Measurements from ENCODE around the gene SIRT6.
"Not testable (repeated sequence)": the region's sequence is repeated elsewhere in the genome, so short reads cannot be mapped to it uniquely, and the experiment has no call there.

SIRT6 gene

DNA sequence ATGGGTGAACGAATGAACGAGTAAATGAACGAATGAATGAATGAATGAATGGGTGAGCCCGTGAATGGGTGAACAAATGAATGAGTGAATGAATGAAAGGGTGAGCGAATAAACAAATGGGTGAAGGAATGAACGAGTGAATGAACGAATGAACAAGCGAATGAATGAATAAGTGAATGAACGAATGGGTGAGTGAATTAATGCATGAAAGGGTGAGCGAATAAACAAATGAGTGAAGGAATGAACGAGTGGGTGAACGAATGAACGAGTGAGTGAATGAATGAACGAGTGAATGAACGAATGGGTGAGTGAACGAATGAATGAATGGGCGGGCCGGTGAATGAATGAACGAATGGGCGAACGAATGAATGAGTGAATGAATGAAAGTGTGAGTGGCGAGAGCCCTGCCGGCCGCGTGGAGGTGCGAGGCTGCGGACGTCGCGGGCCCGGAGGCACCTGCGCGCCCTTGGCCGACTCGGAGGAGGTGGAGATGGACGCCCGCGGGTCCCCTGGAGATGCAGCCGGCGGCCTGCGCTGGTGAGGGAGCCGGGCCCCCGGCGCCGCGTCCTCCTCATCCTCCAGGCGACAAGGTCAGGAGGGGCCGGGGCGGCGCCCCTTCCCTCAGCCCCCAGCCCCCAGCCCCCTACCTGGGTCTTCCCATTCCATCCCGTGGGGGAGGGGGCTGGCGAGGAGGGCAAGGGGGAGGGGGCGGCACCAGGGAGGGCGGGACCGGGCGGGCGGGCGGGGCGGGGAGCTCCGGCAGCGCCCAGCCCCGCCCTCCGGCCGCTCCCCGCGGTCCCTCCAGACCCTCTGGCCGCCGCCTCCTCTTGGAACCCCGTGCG is 15.5 kb upstream of the SIRT6 start:
- H3K9ac ChIP-seq (ENCODE audit: low read length), result no peak overlapping the region
- H3K4me3 ChIP-seq (ENCODE audit: low read length), result no peak overlapping the region
- H3K9me3 ChIP-seq (ENCODE audit: control insufficient read depth, low read length), result no peaks in the 10 kb centered on the region
- H3K36me3 ChIP-seq (ENCODE audit: control insufficient read depth, insufficient read depth, low read length), result no peaks in the 10 kb centered on the region
- H3K4me1 ChIP-seq (ENCODE audit: control insufficient read depth, insufficient read depth, low read length), result no peaks in the 10 kb centered on the region
- peaks cover 28% of the 10 kb centered on the region for H3K27me3 ChIP-seq (ENCODE audit: control insufficient read depth, insufficient read depth, low read length)

DNA sequence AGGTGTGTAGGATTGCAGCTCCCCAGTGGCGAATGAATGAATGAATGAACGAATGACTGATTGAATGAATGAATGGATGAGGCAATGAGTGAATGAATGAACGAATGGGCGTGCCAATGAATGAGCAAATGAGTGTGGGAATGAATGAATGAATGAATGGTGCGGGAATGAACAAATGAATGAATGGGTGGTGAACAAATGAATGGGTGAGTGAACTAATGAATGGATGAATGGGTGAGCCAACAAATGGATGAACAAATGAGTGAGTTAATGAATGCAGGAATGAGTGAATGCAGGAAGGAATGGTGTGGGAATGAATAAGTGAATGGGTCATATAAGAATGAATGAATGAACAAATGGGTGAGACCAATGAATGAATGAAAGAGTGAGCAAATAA is 14.9 kb upstream of the SIRT6 start:
- H3K36me3 ChIP-seq (ENCODE audit: control insufficient read depth, insufficient read depth, low read length), result no peaks in the 10 kb centered on the region
- no peaks in the 10 kb centered on the region for H3K9me3 ChIP-seq (ENCODE audit: control insufficient read depth, low read length)
- no peak overlapping the region for H3K4me3 ChIP-seq (ENCODE audit: low read length)
- H3K27me3 ChIP-seq (ENCODE audit: control insufficient read depth, insufficient read depth, low read length), result peaks cover 28% of the 10 kb centered on the region
- H3K9ac ChIP-seq (ENCODE audit: low read length), result no peak overlapping the region
- no peaks in the 10 kb centered on the region for H3K4me1 ChIP-seq (ENCODE audit: control insufficient read depth, insufficient read depth, low read length)

DNA sequence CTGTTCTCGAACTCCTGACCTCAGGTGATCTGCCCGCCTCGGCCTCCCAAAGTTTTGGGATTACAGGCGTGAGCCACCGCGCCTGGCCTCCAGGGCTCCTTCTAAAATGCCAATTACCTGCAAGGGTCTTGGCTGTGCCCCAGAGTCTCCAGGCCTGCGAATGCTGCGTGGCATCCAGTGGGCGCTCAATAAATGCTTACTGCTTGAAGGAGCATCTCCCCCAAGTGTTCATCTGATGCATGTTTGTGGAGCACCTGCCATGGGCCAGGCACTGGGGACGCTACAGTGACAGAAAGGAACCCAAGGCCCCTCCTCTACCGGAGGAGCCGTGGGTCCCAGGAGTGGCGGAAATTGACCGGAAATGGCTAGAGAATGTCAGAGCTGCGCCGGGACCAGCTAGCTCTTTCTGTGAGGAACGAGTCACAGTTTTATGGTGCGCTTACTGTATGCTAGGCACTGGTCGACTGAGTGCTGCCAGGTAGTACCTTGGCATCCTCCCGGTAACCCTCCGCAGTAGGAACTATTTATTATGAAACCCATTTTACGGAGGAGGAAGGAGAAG is 14.3 kb upstream of the SIRT6 start:
- H3K4me3 ChIP-seq (ENCODE audit: low read length), result no peak overlapping the region
- H3K36me3 ChIP-seq (ENCODE audit: control insufficient read depth, insufficient read depth, low read length), result no peaks in the 10 kb centered on the region
- H3K9ac ChIP-seq (ENCODE audit: low read length), result no peak overlapping the region
- H3K9me3 ChIP-seq (ENCODE audit: control insufficient read depth, low read length), result no peaks in the 10 kb centered on the region
- H3K27me3 ChIP-seq (ENCODE audit: control insufficient read depth, insufficient read depth, low read length), result peaks cover 28% of the 10 kb centered on the region
- H3K4me1 ChIP-seq (ENCODE audit: control insufficient read depth, insufficient read depth, low read length), result no peaks in the 10 kb centered on the region

DNA sequence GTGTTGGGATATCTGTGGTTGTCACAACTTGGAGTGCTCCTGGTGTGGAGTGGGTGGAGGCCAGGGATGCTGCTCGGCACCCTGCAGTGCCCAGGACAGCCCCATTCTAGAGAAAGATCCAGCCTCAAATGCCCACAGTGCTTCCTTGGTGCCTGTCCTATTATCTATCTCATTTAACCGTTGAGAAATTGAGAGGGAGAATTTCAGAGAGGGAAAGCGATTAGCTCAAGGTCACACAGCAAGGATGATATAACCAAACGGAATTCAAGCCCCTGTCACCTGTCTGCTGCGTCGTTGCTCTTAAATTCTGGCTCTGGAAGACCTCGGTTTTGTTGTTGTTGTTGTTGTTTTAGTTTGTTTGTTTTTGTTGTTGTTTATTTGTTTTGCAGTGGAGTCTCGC is 13.6 kb upstream of the SIRT6 start:
- no peak overlapping the region for H3K9ac ChIP-seq (ENCODE audit: low read length)
- H3K4me3 ChIP-seq (ENCODE audit: low read length), result no peak overlapping the region
- H3K27me3 ChIP-seq (ENCODE audit: control insufficient read depth, insufficient read depth, low read length), result peaks cover 28% of the 10 kb centered on the region
- no peaks in the 10 kb centered on the region for H3K4me1 ChIP-seq (ENCODE audit: control insufficient read depth, insufficient read depth, low read length)
- no peaks in the 10 kb centered on the region for H3K36me3 ChIP-seq (ENCODE audit: control insufficient read depth, insufficient read depth, low read length)
- H3K9me3 ChIP-seq (ENCODE audit: control insufficient read depth, low read length), result no peaks in the 10 kb centered on the region

DNA sequence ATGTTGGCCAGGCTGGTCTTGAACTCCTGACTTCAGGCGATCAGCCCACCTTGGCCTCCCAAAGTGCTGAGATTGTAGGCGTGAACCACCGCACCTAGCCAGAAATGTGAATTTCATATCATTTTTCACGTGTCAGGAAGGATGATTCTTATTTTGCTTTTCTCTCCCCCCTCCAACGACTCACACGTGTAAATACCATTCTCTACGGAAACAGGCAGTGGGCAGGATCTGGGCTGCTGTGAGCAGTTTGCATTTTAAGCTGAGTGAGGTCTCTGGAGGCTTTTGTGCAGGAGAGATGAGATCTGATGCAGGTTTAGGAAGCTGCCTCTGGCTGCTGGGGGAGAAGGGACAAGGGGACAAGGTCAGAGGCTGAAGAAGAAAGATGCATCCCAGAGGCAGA is 12.0 kb upstream of the SIRT6 start:
- H3K36me3 ChIP-seq (ENCODE audit: control insufficient read depth, insufficient read depth, low read length), result no peaks in the 10 kb centered on the region
- no peak overlapping the region for H3K4me3 ChIP-seq (ENCODE audit: low read length)
- H3K27me3 ChIP-seq (ENCODE audit: control insufficient read depth, insufficient read depth, low read length), result peaks cover 28% of the 10 kb centered on the region
- no peak overlapping the region for H3K9ac ChIP-seq (ENCODE audit: low read length)
- no peaks in the 10 kb centered on the region for H3K9me3 ChIP-seq (ENCODE audit: control insufficient read depth, low read length)
- H3K4me1 ChIP-seq (ENCODE audit: control insufficient read depth, insufficient read depth, low read length), result no peaks in the 10 kb centered on the region

DNA sequence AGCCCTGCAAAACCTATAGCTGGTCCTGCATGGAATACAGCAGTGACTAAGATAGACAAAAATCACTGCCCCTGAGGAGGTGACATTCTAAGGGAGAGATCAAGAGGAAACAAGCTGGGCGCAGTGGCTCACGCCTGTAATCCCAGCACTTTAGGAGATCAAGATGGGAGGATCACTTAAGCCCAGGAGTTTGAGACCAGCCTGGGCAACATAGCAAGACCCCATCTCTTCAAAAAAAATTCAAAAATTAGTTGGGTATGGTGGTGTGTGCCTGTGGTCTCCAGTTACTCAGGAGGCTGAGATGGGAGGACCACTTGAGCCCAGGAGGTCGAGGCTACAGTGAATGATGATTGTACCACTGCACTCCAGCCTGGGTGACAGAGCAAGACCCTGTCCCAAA is 10.2 kb upstream of the SIRT6 start:
- not testable (repeated sequence) for H3K36me3 ChIP-seq (ENCODE audit: control insufficient read depth, insufficient read depth, low read length); H3K9me3 ChIP-seq (ENCODE audit: control insufficient read depth, low read length); H3K9ac ChIP-seq (ENCODE audit: low read length); H3K4me3 ChIP-seq (ENCODE audit: low read length); H3K4me1 ChIP-seq (ENCODE audit: control insufficient read depth, insufficient read depth, low read length)
- peaks cover 19% of the 10 kb centered on the region for H3K27me3 ChIP-seq (ENCODE audit: control insufficient read depth, insufficient read depth, low read length)

DNA sequence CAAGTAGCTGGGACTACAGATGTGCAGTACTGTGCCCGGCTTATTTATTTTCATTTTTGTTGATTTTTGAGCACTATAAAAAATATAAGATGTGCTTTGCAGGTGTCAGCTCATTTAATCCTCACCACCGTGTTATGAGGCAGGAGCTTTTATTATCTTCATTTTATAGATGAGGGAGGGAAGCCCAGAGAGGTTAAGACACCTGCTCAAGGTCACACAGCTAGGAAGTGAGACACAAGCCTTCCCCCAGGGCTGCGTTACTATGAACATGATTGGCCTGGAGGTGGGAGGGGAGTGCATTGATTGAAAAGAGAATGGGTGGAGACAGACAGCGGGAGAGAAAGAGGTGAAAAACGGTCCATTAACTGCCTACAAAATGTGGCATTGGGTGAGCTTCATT is 7.3 kb upstream of the SIRT6 start:
- Histone ChIP-seq H3K4me1 (ENCODE audit: control insufficient read depth, insufficient read depth, low read length) (peaks cover 7% of the 10 kb centered on the region), H3K36me3 (ENCODE audit: control insufficient read depth, insufficient read depth, low read length) (no peaks in the 10 kb centered on the region), H3K9ac (ENCODE audit: low read length) (no peak overlapping the region), H3K4me3 (ENCODE audit: low read length) (no peak overlapping the region), H3K9me3 (ENCODE audit: control insufficient read depth, low read length) (no peaks in the 10 kb centered on the region), H3K27me3 (ENCODE audit: control insufficient read depth, insufficient read depth, low read length) (peaks cover 4% of the 10 kb centered on the region)

DNA sequence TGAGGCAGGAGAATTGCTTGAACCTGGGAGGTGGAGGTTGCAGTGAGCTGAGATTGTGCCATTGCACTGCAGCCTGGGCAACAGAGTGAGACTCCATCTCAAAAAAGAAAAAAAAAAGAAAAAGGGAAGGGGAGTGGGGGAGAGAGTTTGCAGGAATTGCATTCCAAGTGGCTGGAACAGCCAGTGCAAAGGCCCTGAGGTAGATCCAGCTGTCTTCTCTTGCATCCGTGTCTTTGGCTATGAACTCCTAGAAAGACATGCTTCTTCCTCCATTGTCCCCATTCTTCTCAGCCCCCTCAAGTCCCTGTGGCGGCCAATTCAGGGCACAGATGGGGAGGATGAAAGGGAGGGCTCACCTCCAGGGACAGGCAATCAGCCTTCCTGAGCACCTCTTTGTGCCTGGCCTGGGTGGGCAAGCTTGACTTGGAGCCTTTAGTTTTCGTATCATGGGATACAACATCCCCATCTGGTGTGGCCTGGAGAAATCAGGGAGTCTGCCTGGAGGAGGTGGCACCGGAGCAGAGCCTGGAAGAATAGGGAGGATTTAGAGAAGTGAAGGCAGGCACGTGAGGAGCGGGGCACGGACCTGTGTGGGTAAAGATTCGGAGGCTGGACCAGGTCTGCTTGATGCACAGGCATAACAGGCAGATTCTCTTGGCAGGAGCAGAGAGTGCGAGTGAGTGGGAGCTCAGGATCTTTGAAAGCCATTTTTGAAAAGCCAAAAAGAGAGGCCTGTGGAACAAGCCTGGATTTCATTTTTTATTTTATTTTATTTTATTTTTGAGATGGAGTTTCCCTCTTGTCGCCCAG is 5.2 kb upstream of the SIRT6 start:
- H3K36me3 ChIP-seq (ENCODE audit: control insufficient read depth, insufficient read depth, low read length), result no peaks in the 10 kb centered on the region
- H3K9ac ChIP-seq (ENCODE audit: low read length), result no peak overlapping the region
- no peaks in the 10 kb centered on the region for H3K27me3 ChIP-seq (ENCODE audit: control insufficient read depth, insufficient read depth, low read length)
- peaks cover 7% of the 10 kb centered on the region for H3K4me1 ChIP-seq (ENCODE audit: control insufficient read depth, insufficient read depth, low read length)
- no peak overlapping the region for H3K4me3 ChIP-seq (ENCODE audit: low read length)
- H3K9me3 ChIP-seq (ENCODE audit: control insufficient read depth, low read length), result no peaks in the 10 kb centered on the region

DNA sequence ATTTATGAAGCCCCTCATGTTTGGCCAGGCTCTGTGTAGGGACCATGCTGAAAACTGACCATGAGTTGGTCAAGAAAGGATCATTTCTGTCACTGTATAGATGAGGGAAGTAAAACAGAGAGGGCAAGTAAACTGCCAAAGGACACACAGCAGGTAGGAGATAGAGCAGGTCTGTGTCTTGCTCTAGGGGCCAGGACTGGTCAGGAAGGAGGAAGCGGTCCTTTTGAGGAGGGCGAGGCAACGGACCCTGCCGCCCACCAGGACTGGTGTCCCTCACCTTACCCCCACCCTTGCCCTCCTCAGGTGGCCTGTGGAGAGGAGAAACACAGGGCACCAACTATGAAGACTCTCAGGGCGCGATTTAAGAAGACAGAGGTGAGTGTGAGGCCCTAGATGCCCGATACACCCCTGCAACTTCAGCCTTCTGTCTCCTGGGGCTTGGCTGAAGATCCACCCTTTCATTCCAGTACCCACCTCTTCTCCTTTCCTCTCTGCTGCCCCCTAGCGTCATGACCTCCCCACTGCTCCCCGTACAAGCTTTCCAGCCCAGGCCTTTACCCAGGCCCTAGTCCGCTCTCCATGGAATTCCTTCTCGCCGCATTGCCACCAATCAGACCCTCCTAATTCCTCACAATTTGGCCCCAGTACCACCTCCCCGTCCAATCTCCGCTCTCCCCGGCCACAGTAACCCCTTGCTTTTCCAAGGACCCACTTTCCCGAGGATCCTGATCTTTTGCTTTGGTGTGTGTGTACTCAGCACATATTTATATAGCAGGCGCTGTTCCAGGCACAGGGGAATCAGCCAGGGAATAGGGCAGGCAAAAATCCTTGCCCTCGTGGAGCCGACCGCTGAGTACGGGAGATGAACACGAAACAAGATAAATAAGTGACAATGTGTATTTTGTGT is 4.0 kb upstream of the SIRT6 start:
- H3K9me3 ChIP-seq (ENCODE audit: control insufficient read depth, low read length), result no peaks in the 10 kb centered on the region
- no peaks in the 10 kb centered on the region for H3K27me3 ChIP-seq (ENCODE audit: control insufficient read depth, insufficient read depth, low read length)
- no peak overlapping the region for H3K4me3 ChIP-seq (ENCODE audit: low read length)
- no peaks in the 10 kb centered on the region for H3K36me3 ChIP-seq (ENCODE audit: control insufficient read depth, insufficient read depth, low read length)
- H3K4me1 ChIP-seq (ENCODE audit: control insufficient read depth, insufficient read depth, low read length), result peaks cover 7% of the 10 kb centered on the region
- H3K9ac ChIP-seq (ENCODE audit: low read length), result peak overlapping the region; percentile 47

DNA sequence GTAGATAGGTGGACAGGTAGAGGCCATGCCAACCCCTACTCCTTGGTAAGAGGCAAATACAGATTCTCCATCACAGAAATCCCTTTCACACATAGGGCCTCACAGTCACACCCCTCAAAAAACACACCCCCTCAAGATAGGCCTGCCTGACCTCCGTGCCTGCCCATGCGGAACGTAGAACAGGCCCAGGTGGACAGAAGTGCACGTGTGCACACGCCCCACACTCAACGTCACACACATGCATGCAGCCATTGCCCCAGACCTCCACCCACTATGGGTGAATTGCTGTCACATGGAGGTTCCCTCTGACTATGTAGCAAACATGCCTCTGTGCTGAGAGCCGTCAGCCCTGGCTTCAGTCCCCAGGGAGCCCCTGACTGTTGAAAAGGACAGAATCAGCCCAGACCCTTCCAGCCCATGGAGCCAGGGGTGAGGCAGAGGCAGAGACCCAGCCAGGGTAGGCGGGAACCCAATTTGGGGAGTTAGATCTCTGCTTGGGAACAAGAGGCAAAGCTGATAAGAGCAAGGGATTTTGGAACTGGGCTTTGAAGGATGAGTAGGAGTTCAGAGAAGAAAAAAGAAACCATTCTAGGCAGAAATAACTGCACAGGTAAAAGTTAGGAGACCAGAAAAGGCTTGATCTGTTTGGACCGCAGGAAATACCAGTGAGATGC is 3.2 kb upstream of the SIRT6 start:
- Histone ChIP-seq H3K4me1 (ENCODE audit: control insufficient read depth, insufficient read depth, low read length) (peaks cover 15% of the 10 kb centered on the region), H3K9ac (ENCODE audit: low read length) (no peak overlapping the region)

DNA sequence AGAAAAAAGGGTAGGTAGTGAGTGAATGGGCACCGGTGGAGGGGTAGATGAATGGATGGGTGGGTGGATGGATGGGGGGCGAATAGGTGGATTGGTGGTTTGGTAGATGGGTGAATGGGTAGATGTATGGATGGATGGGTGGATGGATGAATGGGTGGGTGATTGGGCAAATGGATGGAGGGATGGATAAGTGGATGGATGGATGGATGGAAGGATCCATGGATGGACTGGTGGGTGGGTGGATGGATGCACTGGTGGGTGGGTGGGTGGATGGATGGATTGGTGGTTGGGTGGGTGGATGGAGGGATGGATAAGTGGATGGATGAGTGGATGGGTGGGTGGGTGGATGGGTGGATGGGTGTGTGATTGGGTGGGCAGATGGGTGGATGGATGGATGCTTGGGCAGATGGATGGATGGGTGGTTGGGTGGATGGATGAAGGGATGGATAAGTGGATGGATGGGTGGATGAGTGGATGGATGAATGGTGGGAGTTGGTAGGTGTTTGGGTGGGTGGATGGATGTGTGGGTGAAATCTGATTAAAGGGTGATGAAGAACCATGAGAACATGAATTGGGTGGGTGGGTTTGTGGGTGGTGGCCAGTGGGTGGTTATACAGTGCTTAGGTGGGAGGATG is 2.5 kb upstream of the SIRT6 start:
- no peak overlapping the region for H3K9ac ChIP-seq (ENCODE audit: low read length)

More for the DNA sequence above, 3.2 kb upstream of the SIRT6 start:
- Histone ChIP-seq H3K4me3 (ENCODE audit: low read length) (no peak overlapping the region), H3K9me3 (ENCODE audit: control insufficient read depth, low read length) (no peaks in the 10 kb centered on the region), H3K27me3 (ENCODE audit: control insufficient read depth, insufficient read depth, low read length) (no peaks in the 10 kb centered on the region), H3K36me3 (ENCODE audit: control insufficient read depth, insufficient read depth, low read length) (no peaks in the 10 kb centered on the region)

More for the DNA sequence above, 2.5 kb upstream of the SIRT6 start:
- Histone ChIP-seq H3K27me3 (ENCODE audit: control insufficient read depth, insufficient read depth, low read length) (no peaks in the 10 kb centered on the region), H3K9me3 (ENCODE audit: control insufficient read depth, low read length) (no peaks in the 10 kb centered on the region), H3K4me3 (ENCODE audit: low read length) (no peak overlapping the region), H3K36me3 (ENCODE audit: control insufficient read depth, insufficient read depth, low read length) (no peaks in the 10 kb centered on the region), H3K4me1 (ENCODE audit: control insufficient read depth, insufficient read depth, low read length) (peaks cover 19% of the 10 kb centered on the region)

All from mucosa of stomach (tissue), 1 donor.